IgD-negative memory B cell (primary cell): ENCODE results near the gene ANKH. TPM values are rescaled to one million over a fixed set of nuclear protein-coding genes. Genes with fewer than 3 reads are reported as not detected.

Experiments used
- H3K27ac Mint-ChIP-seq, 3 donors: one replicate each; pipeline ENCODE4 v1.8.0; 2020 to 2022; ENCODE audit warnings: mild to moderate bottlenecking in 3 of 3, mixed read lengths in 3 of 3, moderate library complexity in 1 of 3
- H3K27me3 Mint-ChIP-seq: one replicate; pipeline ENCODE4 v1.8.0; 2021; ENCODE audit warnings: mixed read lengths
- H3K36me3 Mint-ChIP-seq: one replicate; pipeline ENCODE4 v1.8.0; 2020; ENCODE audit warnings: mild to moderate bottlenecking, mixed read lengths
- H3K4me1 Mint-ChIP-seq, 3 donors: one replicate each; pipeline ENCODE4 v1.8.0; 2020 to 2022; ENCODE audit warnings: mixed read lengths in 3 of 3, mild to moderate bottlenecking in 1 of 3
- H3K4me3 Mint-ChIP-seq, 4 donors: one replicate each; pipeline ENCODE4 v1.8.0; 2020 to 2022; ENCODE audit warnings: mild to moderate bottlenecking in 4 of 4, mixed read lengths in 4 of 4, moderate library complexity in 3 of 4
- H3K9me3 Mint-ChIP-seq, 3 donors: one replicate each; pipeline ENCODE4 v1.8.0; 2020 to 2021; ENCODE audit warnings: mixed read lengths in 3 of 3, mild to moderate bottlenecking in 1 of 3
- polyA plus RNA-seq: library from polyadenylated mRNA; unstranded; fragments of 300-500 nt; fragmentation: Illumina TruSeq; gene quantifications from one replicate; pipeline ENCODE4 v1.2.3, GENCODE V29; 2021

The ANKH gene
- polyA plus RNA-seq, 1 donor from 2014 or later: 18.4 TPM

GRCh38 chr5:14701556-14701955, 170.0 kb downstream of the ANKH start:
- Mint-ChIP-seq H3K4me1 (peaks cover 5 to 20% (median 9%) of the 10 kb centered on the region in 3 donors), H3K4me3 (no peak overlapping the region)

GRCh38 chr5:14700478-14701436, 170.8 kb downstream of the ANKH start:
- peak overlapping the region; percentile 28 to 90 (median 78) for H3K27ac Mint-ChIP-seq
- H3K27me3 Mint-ChIP-seq: no peaks in the 10 kb centered on the region
- H3K36me3 Mint-ChIP-seq: peaks cover 16% of the 10 kb centered on the region
- no peaks in the 10 kb centered on the region for H3K9me3 Mint-ChIP-seq
- H3K4me3 Mint-ChIP-seq: no peak overlapping the region
- peaks cover 1 to 13% (median 4%) of the 10 kb centered on the region in 3 donors for H3K4me1 Mint-ChIP-seq

More at GRCh38 chr5:14701556-14701955, 170.0 kb downstream of the ANKH start:
- Mint-ChIP-seq H3K27ac (peak overlapping the region; percentile 28 to 90 (median 75)), H3K27me3 (no peaks in the 10 kb centered on the region), H3K9me3 (no peaks in the 10 kb centered on the region), H3K36me3 (peaks cover 17% of the 10 kb centered on the region)

- H3K4me3 Mint-ChIP-seq: no peak overlapping the region
- peaks cover 16% of the 10 kb centered on the region for H3K36me3 Mint-ChIP-seq
- no peaks in the 10 kb centered on the region for H3K27me3 Mint-ChIP-seq
- H3K4me1 Mint-ChIP-seq: peaks cover 0 to 10% (median 4%) of the 10 kb centered on the region in 3 donors
- H3K27ac Mint-ChIP-seq: peak overlapping the region in 1 of 3 donors; percentile 78
- no peaks in the 10 kb centered on the region for H3K9me3 Mint-ChIP-seq
Measured at GRCh38 chr5:14699807-14700400, 171.7 kb downstream of the ANKH start.

GRCh38 chr5:14699159-14699558, 172.4 kb downstream of the ANKH start:
- Mint-ChIP-seq H3K9me3 (no peaks in the 10 kb centered on the region), H3K36me3 (peaks cover 11% of the 10 kb centered on the region), H3K4me3 (no peak overlapping the region), H3K4me1 (peaks cover 0 to 8% (median 4%) of the 10 kb centered on the region in 3 donors), H3K27me3 (no peaks in the 10 kb centered on the region), H3K27ac (peak overlapping the region in 1 of 3 donors; percentile 78)

GRCh38 chr5:14698495-14698894, 173.1 kb downstream of the ANKH start:
- peak overlapping the region in 1 of 3 donors; percentile 63 for H3K27ac Mint-ChIP-seq
- no peak overlapping the region for H3K4me3 Mint-ChIP-seq
- peaks cover 11% of the 10 kb centered on the region for H3K36me3 Mint-ChIP-seq
- no peaks in the 10 kb centered on the region for H3K27me3 Mint-ChIP-seq
- peaks cover 0 to 8% (median 7%) of the 10 kb centered on the region in 3 donors for H3K4me1 Mint-ChIP-seq
- no peaks in the 10 kb centered on the region for H3K9me3 Mint-ChIP-seq

- Mint-ChIP-seq H3K27ac (no peak overlapping the region), H3K4me1 (peaks cover 0 to 9% (median 4%) of the 10 kb centered on the region in 3 donors), H3K36me3 (peaks cover 9% of the 10 kb centered on the region), H3K4me3 (no peak overlapping the region), H3K27me3 (no peaks in the 10 kb centered on the region), H3K9me3 (no peaks in the 10 kb centered on the region)
Measured at GRCh38 chr5:14696851-14697250, 174.7 kb downstream of the ANKH start.

GRCh38 chr5:14696057-14696456, 175.5 kb downstream of the ANKH start:
- peaks cover 0 to 9% (median 3%) of the 10 kb centered on the region in 3 donors for H3K4me1 Mint-ChIP-seq
- H3K27me3 Mint-ChIP-seq: no peaks in the 10 kb centered on the region
- peak overlapping the region in 2 of 3 donors; percentile 24 to 84 for H3K27ac Mint-ChIP-seq
- H3K9me3 Mint-ChIP-seq: no peaks in the 10 kb centered on the region
- no peak overlapping the region for H3K4me3 Mint-ChIP-seq
- peaks cover 10% of the 10 kb centered on the region for H3K36me3 Mint-ChIP-seq

- H3K27me3 Mint-ChIP-seq: no peaks in the 10 kb centered on the region
- H3K27ac Mint-ChIP-seq: no peak overlapping the region
- H3K4me1 Mint-ChIP-seq: peaks cover 0 to 8% (median 3%) of the 10 kb centered on the region in 3 donors
- no peaks in the 10 kb centered on the region for H3K9me3 Mint-ChIP-seq
- H3K4me3 Mint-ChIP-seq: no peak overlapping the region
- peaks cover 13% of the 10 kb centered on the region for H3K36me3 Mint-ChIP-seq
Measured at GRCh38 chr5:14695152-14695551, 176.4 kb downstream of the ANKH start.

- Mint-ChIP-seq H3K27ac (no peak overlapping the region), H3K27me3 (no peaks in the 10 kb centered on the region), H3K36me3 (peaks cover 15% of the 10 kb centered on the region), H3K9me3 (no peaks in the 10 kb centered on the region), H3K4me3 (no peak overlapping the region), H3K4me1 (peaks cover 0 to 4% (median 3%) of the 10 kb centered on the region in 3 donors)
Measured at GRCh38 chr5:14693070-14693469, 178.5 kb downstream of the ANKH start.

- Mint-ChIP-seq H3K27ac (no peak overlapping the region), H3K4me3 (no peak overlapping the region), H3K27me3 (no peaks in the 10 kb centered on the region), H3K9me3 (no peaks in the 10 kb centered on the region), H3K4me1 (peaks cover 3 to 7% (median 5%) of the 10 kb centered on the region in 3 donors), H3K36me3 (peaks cover 13% of the 10 kb centered on the region)
Measured at GRCh38 chr5:14687023-14687665, 184.4 kb downstream of the ANKH start.

GRCh38 chr5:14686517-14686916, 185.1 kb downstream of the ANKH start:
- H3K36me3 Mint-ChIP-seq: peaks cover 13% of the 10 kb centered on the region
- no peak overlapping the region for H3K4me3 Mint-ChIP-seq
- H3K9me3 Mint-ChIP-seq: no peaks in the 10 kb centered on the region
- H3K27me3 Mint-ChIP-seq: no peaks in the 10 kb centered on the region
- no peak overlapping the region for H3K27ac Mint-ChIP-seq
- H3K4me1 Mint-ChIP-seq: peaks cover 3 to 6% (median 5%) of the 10 kb centered on the region in 3 donors

- Mint-ChIP-seq H3K27ac (no peak overlapping the region), H3K27me3 (no peaks in the 10 kb centered on the region), H3K9me3 (no peaks in the 10 kb centered on the region), H3K36me3 (peaks cover 11% of the 10 kb centered on the region), H3K4me3 (peak overlapping the region in 2 of 4 donors; percentile 22 to 43), H3K4me1 (peaks cover 4 to 6% (median 5%) of the 10 kb centered on the region in 3 donors)
Measured at GRCh38 chr5:14685757-14686156, 185.8 kb downstream of the ANKH start.

- Mint-ChIP-seq H3K4me3 (no peak overlapping the region), H3K9me3 (no peaks in the 10 kb centered on the region), H3K4me1 (peaks cover 5 to 9% (median 9%) of the 10 kb centered on the region in 3 donors), H3K36me3 (peaks cover 6% of the 10 kb centered on the region), H3K27me3 (no peaks in the 10 kb centered on the region), H3K27ac (no peak overlapping the region)
Measured at GRCh38 chr5:14684757-14685156, 186.8 kb downstream of the ANKH start.

GRCh38 chr5:14683906-14684455, 187.6 kb downstream of the ANKH start:
- no peaks in the 10 kb centered on the region for H3K27me3 Mint-ChIP-seq
- H3K4me3 Mint-ChIP-seq: no peak overlapping the region
- peak overlapping the region in 1 of 3 donors; percentile 65 for H3K27ac Mint-ChIP-seq
- peaks cover 8 to 14% (median 13%) of the 10 kb centered on the region in 3 donors for H3K4me1 Mint-ChIP-seq
- no peaks in the 10 kb centered on the region for H3K9me3 Mint-ChIP-seq
- peaks cover 2% of the 10 kb centered on the region for H3K36me3 Mint-ChIP-seq
